AML-193 (cell line): ENCODE results near the gene ZNF479.
"Not testable (repeated sequence)": the region's sequence is repeated elsewhere in the genome, so short reads cannot be mapped to it uniquely, and the experiment has no call there.

Source experiments
- DNase-seq, 2 experiments: peaks; one replicate each; lab custom pipeline; 2025; lab: John Stamatoyannopoulos, UW

ZNF479 gene

GRCh38 chr7:57132336-57132735, at the start of gene ZNF479:
Gene ZNF479, minus strand, starts transcription at chr7:57132436. Its CDS starts 112 bp downstream, at chr7:57132324.
- DNase-seq = not testable (repeated sequence)

- no peak for DNase-seq
Measured at GRCh38 chr7:57182031-57182430, 49.8 kb upstream of the ZNF479 start.

GRCh38 chr7:57181281-57181680, 49.0 kb upstream of the ZNF479 start:
- DNase-seq = no peak

GRCh38 chr7:57179776-57180415, 47.7 kb upstream of the ZNF479 start:
- DNase-seq = no peak

- no peak for DNase-seq
Measured at GRCh38 chr7:57178768-57179139, 46.5 kb upstream of the ZNF479 start.

- DNase-seq = no peak
Measured at GRCh38 chr7:57177856-57178767, 45.9 kb upstream of the ZNF479 start.

GRCh38 chr7:57176928-57177635, 44.8 kb upstream of the ZNF479 start:
- no peak for DNase-seq

GRCh38 chr7:57165285-57165899, 33.2 kb upstream of the ZNF479 start:
- no peak for DNase-seq

- DNase-seq = not testable (repeated sequence)
Measured at GRCh38 chr7:57120123-57120784, 12.0 kb downstream of the ZNF479 start.
